Activated T-helper 1 cell treated with anti-CD3 and anti-CD28 coated beads, Interleukin-12 subunit alpha, Interleukin-12 subunit beta, Interleukin-2, Interleukin-4 antibody, amounts not matched to agents 30 ng/mL and 10 ng/mL and 1 ng/mL, durations not matched to agents 14 hours and 24 hours and 36 hours (primary cell): ENCODE measurements around the gene DDAH1. TPM values are rescaled to one million over a fixed set of nuclear protein-coding genes. Genes with fewer than 3 reads are reported as not detected.

Experiments used
- DNase-seq: peaks from one replicate; pipeline ENCODE4 v3.0.0; 2021; ENCODE audit warnings: low spot score
- H3K27ac Mint-ChIP-seq: one replicate; pipeline ENCODE4 v1.8.0; 2021; ENCODE audit warnings: mild to moderate bottlenecking, mixed read lengths
- H3K27me3 Mint-ChIP-seq: one replicate; pipeline ENCODE4 v1.8.0; 2022; ENCODE audit warnings: mild to moderate bottlenecking, moderate library complexity, mixed read lengths; ENCODE audit not compliant: insufficient read depth
- H3K36me3 Mint-ChIP-seq: one replicate; pipeline ENCODE4 v1.8.0; 2021; ENCODE audit warnings: low read depth, mixed read lengths
- H3K4me1 Mint-ChIP-seq: one replicate; pipeline ENCODE4 v1.8.0; 2021; ENCODE audit warnings: low read depth, mixed read lengths
- H3K4me3 Mint-ChIP-seq: one replicate; pipeline ENCODE4 v1.8.0; 2021; ENCODE audit warnings: mild to moderate bottlenecking, moderate library complexity, mixed read lengths
- H3K9me3 Mint-ChIP-seq: one replicate; pipeline ENCODE4 v1.8.0; 2021; ENCODE audit warnings: mixed read lengths
- intact Hi-C: fragments of 100-400 bp; cut with micrococcal nuclease; formaldehyde crosslinking; loops from one replicate; pipeline ENCODE4 v1.15.1; 2024
- total RNA-seq: library from RNA; stranded (reverse); gene quantifications from 2 replicates; pipeline ENCODE4 v1.2.3, GENCODE V29; 2022

Gene DDAH1
- total RNA-seq, 1 donor from 2014 or later, result not detected

DNA sequence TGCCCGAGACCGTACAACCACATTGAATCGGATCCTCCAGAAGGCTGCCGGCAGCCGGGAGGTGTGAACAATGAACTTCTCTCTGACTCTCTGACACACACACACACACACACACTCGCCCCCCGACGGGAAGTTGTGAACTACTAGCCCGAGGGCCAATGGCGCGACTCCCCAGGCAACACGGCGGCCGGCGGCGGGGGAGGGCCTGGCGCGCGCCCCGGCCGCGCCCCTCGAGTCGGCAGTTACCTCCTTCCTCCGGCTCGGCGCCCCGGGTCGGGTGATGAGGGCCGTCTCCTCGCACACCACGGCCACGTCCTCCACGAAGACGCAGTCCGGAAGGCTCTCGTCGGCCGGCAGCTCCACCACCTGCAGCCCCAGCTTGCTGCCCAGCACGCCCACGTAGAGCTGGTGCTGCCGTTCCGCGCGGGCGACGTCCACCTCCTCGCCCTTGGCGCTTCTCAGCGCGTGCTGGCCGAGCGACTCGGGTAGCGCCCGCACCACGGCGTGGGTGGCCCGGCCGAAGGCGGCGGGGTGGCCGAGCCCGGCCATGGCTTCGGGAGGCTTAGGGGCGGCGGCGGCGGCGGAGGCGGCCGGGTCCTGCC is 361 bp downstream of the DDAH1 start:
- DNase-seq, result no peak
- H3K36me3 Mint-ChIP-seq, result no peaks in the 10 kb centered on the region
- H3K4me3 Mint-ChIP-seq, result peak overlapping the region; percentile 6
- intact Hi-C loops, result loop anchor here (2.0 kb wide), 1 partner anchor 112 kb away; no protein-coding TSS in a partner anchor
- peaks cover 63% of the 10 kb centered on the region for H3K27me3 Mint-ChIP-seq
- no peak overlapping the region for H3K27ac Mint-ChIP-seq
- H3K9me3 Mint-ChIP-seq, result no peaks in the 10 kb centered on the region
- H3K4me1 Mint-ChIP-seq, result no peaks in the 10 kb centered on the region

DNA sequence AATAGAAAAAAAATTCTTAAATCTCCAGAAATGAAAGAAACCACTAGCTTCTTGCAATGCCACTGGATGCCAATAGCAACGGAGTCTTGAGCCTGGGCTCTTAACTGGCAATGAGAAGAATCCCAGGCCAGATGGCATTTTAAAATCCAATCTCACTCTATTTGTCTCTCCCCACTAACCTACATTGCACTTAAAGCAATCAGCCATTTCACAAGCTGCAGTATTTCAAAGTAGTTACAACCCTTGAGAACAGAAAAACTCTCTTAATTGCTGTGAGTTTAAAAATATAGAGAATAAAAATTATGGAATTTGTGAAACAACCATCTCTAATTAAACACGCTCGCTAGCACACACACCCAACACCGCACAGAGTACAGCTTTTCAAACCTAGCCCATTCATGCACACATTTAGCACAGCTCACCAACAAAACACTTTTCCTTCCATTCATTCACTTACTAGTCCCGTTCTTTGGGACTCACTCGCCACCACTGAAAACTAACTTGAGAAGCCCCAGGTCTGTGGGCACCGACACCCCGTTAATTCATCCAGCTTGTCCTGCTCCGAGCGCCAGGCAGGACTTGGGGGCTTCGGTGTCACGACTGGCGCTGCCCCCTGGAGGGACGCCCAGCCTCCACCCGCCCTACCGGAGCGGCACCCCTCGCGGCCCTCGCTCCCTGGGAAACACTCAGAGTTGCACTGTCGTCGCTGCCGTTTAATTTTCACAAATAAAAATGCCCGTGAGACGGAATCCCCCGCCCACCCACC is 1.0 kb downstream of the DDAH1 start:
- no peaks in the 10 kb centered on the region for H3K4me1 Mint-ChIP-seq
- H3K27me3 Mint-ChIP-seq, result peaks cover 64% of the 10 kb centered on the region
- H3K36me3 Mint-ChIP-seq, result no peaks in the 10 kb centered on the region
- no peak for DNase-seq
- H3K9me3 Mint-ChIP-seq, result no peaks in the 10 kb centered on the region
- intact Hi-C loops, result loop anchor here (2.0 kb wide), 1 partner anchor 113 kb away; no protein-coding TSS in a partner anchor
- H3K4me3 Mint-ChIP-seq, result peak overlapping the region; percentile 6
- no peak overlapping the region for H3K27ac Mint-ChIP-seq

DNA sequence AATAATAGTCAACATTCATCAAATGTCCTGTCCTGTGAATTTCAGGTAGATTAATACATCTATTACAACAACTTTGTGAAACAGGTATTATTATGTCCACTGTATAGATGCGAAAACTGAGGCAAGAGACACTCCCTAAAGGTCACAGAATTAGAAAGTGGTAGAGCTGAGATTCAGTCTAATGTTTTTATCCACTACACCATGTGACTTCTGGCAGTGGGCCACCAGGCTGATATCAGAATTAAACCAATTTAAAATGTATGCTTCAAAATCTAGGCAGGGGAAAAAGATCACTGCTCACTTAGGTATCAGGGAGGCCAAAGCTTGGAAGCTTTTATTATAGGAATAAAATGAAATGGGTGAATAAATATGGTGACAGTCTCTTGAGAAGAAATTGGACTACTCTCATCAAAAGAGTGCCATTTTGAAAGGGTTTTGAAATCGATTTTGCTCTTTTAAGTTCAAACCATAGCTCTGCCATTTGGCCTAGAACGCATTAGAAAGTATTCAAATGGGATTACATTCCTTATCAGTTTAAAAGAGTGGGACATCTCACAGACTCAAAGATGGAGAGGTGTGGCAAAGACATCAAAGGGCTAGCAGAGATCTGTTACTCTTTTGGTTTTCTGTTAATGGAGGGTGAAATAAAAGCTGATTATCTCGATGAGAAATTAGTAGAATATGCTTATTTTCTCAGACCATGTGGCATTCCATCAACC is 1.9 kb downstream of the DDAH1 start:
- H3K9me3 Mint-ChIP-seq, result no peaks in the 10 kb centered on the region
- H3K4me1 Mint-ChIP-seq, result no peaks in the 10 kb centered on the region
- H3K36me3 Mint-ChIP-seq, result no peaks in the 10 kb centered on the region
- H3K4me3 Mint-ChIP-seq, result no peak overlapping the region
- no peak for DNase-seq
- peaks cover 59% of the 10 kb centered on the region for H3K27me3 Mint-ChIP-seq
- intact Hi-C loops, result no loop called here
- no peak overlapping the region for H3K27ac Mint-ChIP-seq

- Mint-ChIP-seq H3K36me3 (no peaks in the 10 kb centered on the region), H3K4me3 (no peak overlapping the region), H3K4me1 (no peaks in the 10 kb centered on the region), H3K27me3 (peaks cover 58% of the 10 kb centered on the region), H3K9me3 (no peaks in the 10 kb centered on the region), H3K27ac (no peak overlapping the region)
- DNase-seq, result no peak
- intact Hi-C loops, result no loop called here
These were observed 3.6 kb downstream of the DDAH1 start for GRCh38 chr1:85461216-85461918.

GRCh38 chr1:85460555-85461088 is 4.3 kb downstream of the DDAH1 start:
- no peak overlapping the region for H3K27ac Mint-ChIP-seq
- no peak for DNase-seq
- no peaks in the 10 kb centered on the region for H3K9me3 Mint-ChIP-seq
- H3K4me3 Mint-ChIP-seq, result no peak overlapping the region
- no peaks in the 10 kb centered on the region for H3K4me1 Mint-ChIP-seq
- intact Hi-C loops, result no loop called here
- peaks cover 57% of the 10 kb centered on the region for H3K27me3 Mint-ChIP-seq
- H3K36me3 Mint-ChIP-seq, result no peaks in the 10 kb centered on the region

DNA sequence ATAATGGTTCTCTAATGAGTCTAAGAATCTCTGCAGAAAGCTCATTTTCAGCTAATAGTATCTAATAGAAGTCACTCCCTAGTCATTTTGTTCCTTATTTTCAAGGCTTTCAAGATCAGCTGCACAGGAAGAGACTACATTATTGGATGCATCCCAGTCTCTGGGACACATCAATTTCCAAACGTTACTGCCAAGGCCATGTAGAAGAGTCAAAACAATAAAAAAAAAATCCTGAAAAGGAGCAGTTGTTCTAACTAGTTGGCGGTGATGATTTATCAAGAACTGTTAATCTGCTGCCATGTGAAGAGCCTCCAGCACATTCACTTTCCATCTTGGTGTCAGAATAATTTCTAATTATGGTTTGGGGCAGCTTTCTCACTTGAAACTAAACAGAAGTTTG is 5.7 kb downstream of the DDAH1 start:
- intact Hi-C loops, result no loop called here
- Mint-ChIP-seq H3K27ac (no peak overlapping the region), H3K4me3 (no peak overlapping the region), H3K36me3 (no peaks in the 10 kb centered on the region), H3K4me1 (no peaks in the 10 kb centered on the region), H3K27me3 (peaks cover 51% of the 10 kb centered on the region), H3K9me3 (no peaks in the 10 kb centered on the region)
- DNase-seq, result no peak

- H3K36me3 Mint-ChIP-seq, result no peaks in the 10 kb centered on the region
- H3K27ac Mint-ChIP-seq, result no peak overlapping the region
- H3K4me1 Mint-ChIP-seq, result no peaks in the 10 kb centered on the region
- H3K27me3 Mint-ChIP-seq, result peaks cover 13% of the 10 kb centered on the region
- no peak for DNase-seq
- intact Hi-C loops, result no loop called here
- no peaks in the 10 kb centered on the region for H3K9me3 Mint-ChIP-seq
- no peak overlapping the region for H3K4me3 Mint-ChIP-seq
These were observed 10.7 kb downstream of the DDAH1 start for GRCh38 chr1:85454214-85454613.

DNA sequence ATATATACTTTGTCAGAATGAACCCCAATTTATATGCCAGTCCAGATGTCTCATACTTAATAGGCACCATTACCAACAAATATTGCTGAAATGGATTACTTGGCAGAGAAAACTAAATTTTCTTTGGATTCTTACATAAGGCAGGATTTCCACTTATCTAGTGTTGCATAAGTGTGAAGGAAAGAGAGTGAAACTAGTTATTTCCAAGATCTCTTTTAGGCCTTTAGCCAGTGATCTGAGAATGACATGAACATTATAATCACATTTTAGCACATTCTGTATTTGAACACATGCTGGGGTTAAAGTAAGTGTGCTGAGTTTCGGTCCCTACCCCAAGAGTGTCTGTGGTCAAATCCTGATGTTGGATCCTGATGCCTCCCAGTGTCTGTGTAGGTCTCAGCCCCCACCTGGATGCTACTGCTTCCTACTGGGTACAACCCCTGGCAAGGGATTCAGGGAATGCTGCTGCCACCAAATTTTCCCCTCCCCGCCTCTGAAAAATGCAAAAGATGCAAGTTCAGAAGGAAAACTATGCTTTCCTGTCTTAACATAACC is 11.2 kb downstream of the DDAH1 start:
- DNase-seq, result no peak
- Mint-ChIP-seq H3K4me3 (no peak overlapping the region), H3K36me3 (no peaks in the 10 kb centered on the region), H3K9me3 (no peaks in the 10 kb centered on the region), H3K27me3 (peaks cover 12% of the 10 kb centered on the region), H3K27ac (no peak overlapping the region), H3K4me1 (no peaks in the 10 kb centered on the region)
- intact Hi-C loops, result no loop called here

DNA sequence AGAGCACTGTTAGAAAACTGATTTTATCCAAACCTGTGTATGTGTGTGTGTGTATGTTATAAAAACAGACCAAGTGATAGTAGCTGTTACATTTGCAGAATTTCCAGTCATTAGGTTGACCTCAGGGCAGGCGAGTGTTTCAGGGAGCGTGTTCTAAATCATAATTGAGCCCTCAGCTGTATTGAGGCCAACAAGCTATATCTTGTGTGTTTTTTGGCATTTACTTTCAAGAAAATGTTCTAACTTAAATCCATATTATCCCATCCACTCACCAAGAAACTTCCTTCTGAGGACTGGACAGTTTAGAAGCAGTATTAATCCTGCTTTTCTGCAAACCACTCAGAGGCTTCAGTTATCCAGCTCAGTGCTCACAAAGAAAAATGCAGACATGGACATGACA is 12.0 kb downstream of the DDAH1 start:
- H3K4me1 Mint-ChIP-seq, result no peaks in the 10 kb centered on the region
- H3K27ac Mint-ChIP-seq, result no peak overlapping the region
- no peaks in the 10 kb centered on the region for H3K36me3 Mint-ChIP-seq
- intact Hi-C loops, result no loop called here
- H3K27me3 Mint-ChIP-seq, result peaks cover 12% of the 10 kb centered on the region
- no peak for DNase-seq
- H3K4me3 Mint-ChIP-seq, result no peak overlapping the region
- H3K9me3 Mint-ChIP-seq, result no peaks in the 10 kb centered on the region

DNA sequence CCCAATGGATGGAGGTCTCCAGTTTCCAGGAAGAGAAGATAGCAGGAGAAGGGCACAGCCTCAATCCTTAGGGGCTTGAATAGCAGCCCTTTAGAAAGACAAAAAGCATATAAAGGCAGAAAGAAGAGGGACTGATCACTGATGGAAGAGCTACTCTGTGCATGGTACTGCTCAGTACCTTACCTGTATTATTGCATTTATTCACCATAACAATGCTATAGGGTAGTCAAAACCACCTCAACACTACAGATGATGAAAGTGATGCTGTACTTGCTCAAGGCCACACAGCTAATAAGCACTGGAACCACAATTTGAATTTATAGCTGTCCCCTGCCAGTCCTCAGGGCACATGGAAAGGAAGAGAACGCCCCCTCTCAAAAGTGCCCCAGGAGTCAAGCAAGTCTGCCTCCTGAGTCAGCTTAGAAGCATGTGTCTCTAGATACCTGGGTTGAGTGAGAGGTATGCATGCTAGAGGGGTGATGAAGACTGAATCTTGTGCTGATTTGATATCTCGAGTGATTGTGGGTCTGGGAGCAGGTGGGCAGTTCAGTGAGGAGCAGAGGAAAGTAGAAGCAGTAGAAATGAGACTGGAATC is 13.6 kb downstream of the DDAH1 start:
- no peaks in the 10 kb centered on the region for H3K9me3 Mint-ChIP-seq
- DNase-seq, result no peak
- intact Hi-C loops, result no loop called here
- peaks cover 5% of the 10 kb centered on the region for H3K27me3 Mint-ChIP-seq
- no peak overlapping the region for H3K4me3 Mint-ChIP-seq
- no peaks in the 10 kb centered on the region for H3K4me1 Mint-ChIP-seq
- no peaks in the 10 kb centered on the region for H3K36me3 Mint-ChIP-seq
- no peak overlapping the region for H3K27ac Mint-ChIP-seq

GRCh38 chr1:85450832-85451231 is 14.1 kb downstream of the DDAH1 start:
- no peak overlapping the region for H3K27ac Mint-ChIP-seq
- no peak overlapping the region for H3K4me3 Mint-ChIP-seq
- H3K9me3 Mint-ChIP-seq, result no peaks in the 10 kb centered on the region
- H3K27me3 Mint-ChIP-seq, result peaks cover 3% of the 10 kb centered on the region
- H3K4me1 Mint-ChIP-seq, result no peaks in the 10 kb centered on the region
- no peaks in the 10 kb centered on the region for H3K36me3 Mint-ChIP-seq
- DNase-seq, result no peak
- intact Hi-C loops, result no loop called here

GRCh38 chr1:85449356-85449755 is 15.6 kb downstream of the DDAH1 start:
- intact Hi-C loops, result no loop called here
- Mint-ChIP-seq H3K9me3 (no peaks in the 10 kb centered on the region), H3K4me3 (no peak overlapping the region), H3K4me1 (no peaks in the 10 kb centered on the region), H3K27me3 (no peaks in the 10 kb centered on the region), H3K36me3 (no peaks in the 10 kb centered on the region), H3K27ac (no peak overlapping the region)
- DNase-seq, result no peak
